BE2C (cell line): ENCODE measurements around the gene EDN2. TPM values are rescaled to one million over a fixed set of nuclear protein-coding genes. Genes with fewer than 3 reads are reported as not detected.

Source experiments
- DNase-seq: peaks from one replicate; pipeline ENCODE4 v3.0.0-alpha.2; 2020
- H3K27me3 ChIP-seq: fragments of 250-450 bp; sonication (Bioruptor Pico); 2 replicates; pipeline ENCODE4 v1.5.1; 2020; ENCODE audit warnings: mild to moderate bottlenecking
- H3K36me3 ChIP-seq: fragments of 250-450 bp; sonication (Bioruptor Pico); 2 replicates; pipeline ENCODE4 v1.5.1; 2020; ENCODE audit warnings: mild to moderate bottlenecking
- H3K4me1 ChIP-seq: fragments of 250-450 bp; sonication (Bioruptor Pico); 2 replicates; pipeline ENCODE4 v1.5.1; 2020
- H3K4me3 ChIP-seq: 2 replicates; pipeline ENCODE4 v1.5.1; 2011; ENCODE audit warnings: low read depth, low read length
- H3K9me3 ChIP-seq: fragments of 250-450 bp; sonication (Bioruptor Pico); 2 replicates; pipeline ENCODE4 v1.5.1; 2020
- CTCF ChIP-seq: IDR thresholded peaks from 2 replicates; pipeline ENCODE4 v1.5.1; 2012; ENCODE audit warnings: mild to moderate bottlenecking, low read depth, low read length
- polyA plus RNA-seq: library from polyadenylated mRNA; unstranded; fragments of >200 nt; gene quantifications from one replicate; pipeline ENCODE4 v1.2.1, GENCODE V29; 2012; ENCODE audit warnings: low read depth, missing spikeins; ENCODE audit not compliant: insufficient read length, insufficient read depth

The EDN2 gene
- polyA plus RNA-seq: not detected

- H3K9me3 ChIP-seq: no peaks in the 10 kb centered on the region
- no peak within 1 kb of the TSS for H3K4me3 ChIP-seq
- no peaks in the 10 kb centered on the region for H3K4me1 ChIP-seq
- DNase-seq: peak; percentile 39
- peak; percentile 31 for TF ChIP-seq CTCF
- H3K27me3 ChIP-seq: no peaks in the 10 kb centered on the region
- H3K36me3 ChIP-seq: no peaks in the 10 kb centered on the region
These were observed at the start of gene EDN2 for GRCh38 chr1:41484402-41485241. TSS of gene EDN2 (minus strand) at chr1:41484683. CDS start at chr1:41484601, 82 bp downstream.

- no peak for TF ChIP-seq CTCF
- H3K4me1 ChIP-seq: no peaks in the 10 kb centered on the region; the same call in 1 of the 2 replicates
- DNase-seq: no peak
- no peaks in the 10 kb centered on the region for H3K36me3 ChIP-seq
- no peak overlapping the region for H3K4me3 ChIP-seq
- H3K9me3 ChIP-seq: no peaks in the 10 kb centered on the region
- no peaks in the 10 kb centered on the region for H3K27me3 ChIP-seq
These were observed 49.2 kb upstream of the EDN2 start for GRCh38 chr1:41533731-41534080.

DNA sequence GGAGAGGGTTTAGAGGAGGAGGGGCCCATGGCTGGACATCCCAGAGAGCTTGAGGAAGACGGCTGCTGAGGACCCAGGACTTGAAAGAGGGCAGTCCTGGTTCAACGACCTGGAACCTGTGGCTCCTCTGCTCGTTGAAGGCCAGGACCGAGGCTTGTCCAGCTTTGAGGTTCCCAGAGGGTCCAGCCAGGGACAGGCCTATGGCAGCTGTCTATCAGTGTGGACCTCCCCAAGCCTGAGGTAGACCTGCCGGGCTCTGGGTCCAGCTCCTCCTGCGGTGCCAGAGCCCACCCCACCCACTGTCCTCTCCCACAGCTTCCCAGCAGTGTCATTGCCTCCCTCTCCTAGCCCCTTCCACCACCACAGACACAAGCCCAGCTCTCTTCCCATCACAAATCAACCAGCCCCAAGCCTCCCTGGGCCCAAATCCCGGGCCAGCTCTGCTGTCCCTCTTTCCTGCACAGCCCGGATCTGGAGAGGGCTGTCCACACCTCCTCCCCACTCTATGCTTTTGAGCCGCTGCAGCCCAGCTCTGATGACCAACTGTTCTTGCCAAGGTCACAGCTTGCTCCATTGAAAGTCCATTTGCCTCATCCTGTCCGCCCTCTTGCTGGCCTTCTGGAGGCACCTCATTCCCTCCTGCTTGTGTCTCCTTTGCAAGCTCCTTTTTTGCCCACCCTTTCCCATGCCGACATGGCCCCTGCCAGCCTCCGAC, 48.7 kb upstream of the EDN2 start:
- no peaks in the 10 kb centered on the region; the same call in 1 of the 2 replicates for H3K4me1 ChIP-seq
- H3K9me3 ChIP-seq: no peaks in the 10 kb centered on the region
- H3K4me3 ChIP-seq: no peak overlapping the region
- H3K27me3 ChIP-seq: no peaks in the 10 kb centered on the region
- TF ChIP-seq CTCF: no peak
- no peaks in the 10 kb centered on the region for H3K36me3 ChIP-seq
- DNase-seq: no peak

- no peak overlapping the region for H3K4me3 ChIP-seq
- no peaks in the 10 kb centered on the region for H3K36me3 ChIP-seq
- no peak for DNase-seq
- TF ChIP-seq CTCF: no peak
- H3K27me3 ChIP-seq: no peaks in the 10 kb centered on the region
- no peaks in the 10 kb centered on the region for H3K9me3 ChIP-seq
- no peaks in the 10 kb centered on the region; the same call in 1 of the 2 replicates for H3K4me1 ChIP-seq
These were observed 47.9 kb upstream of the EDN2 start for GRCh38 chr1:41532206-41532975.

DNA sequence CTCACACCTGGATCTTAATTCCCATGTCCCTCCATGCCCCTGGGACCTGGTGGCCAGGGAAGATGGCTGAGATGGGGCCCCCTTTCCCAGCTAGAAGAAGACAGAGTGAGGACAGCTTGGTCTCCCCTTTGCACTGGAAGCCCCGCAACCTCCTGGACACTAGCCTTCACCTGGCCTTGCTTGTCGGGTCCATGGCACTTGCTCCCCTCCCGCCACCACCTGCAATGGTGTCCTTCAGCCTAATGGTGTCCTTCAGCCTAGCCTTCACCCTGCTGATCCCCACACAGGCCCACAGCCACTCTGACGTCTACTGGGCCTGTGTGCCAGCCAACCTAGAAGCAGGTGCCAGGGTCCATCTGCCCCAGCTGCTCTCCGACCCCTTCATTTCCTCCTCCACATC, 45.9 kb upstream of the EDN2 start:
- no peak for DNase-seq
- TF ChIP-seq CTCF: no peak
- H3K9me3 ChIP-seq: no peaks in the 10 kb centered on the region
- no peak overlapping the region for H3K4me3 ChIP-seq
- H3K36me3 ChIP-seq: no peaks in the 10 kb centered on the region
- H3K27me3 ChIP-seq: no peaks in the 10 kb centered on the region
- no peaks in the 10 kb centered on the region for H3K4me1 ChIP-seq
